H1 (cell line): ENCODE results near the gene UBTD1. TPM values are rescaled to one million over a fixed set of nuclear protein-coding genes. Genes with fewer than 3 reads are reported as not detected.

ENCODE experiments used
- CTCF ChIA-PET: fragments of 300-600 bp; sonication (Branson Sonifier 250); formaldehyde crosslinking; loops from one replicate; lab custom pipeline; 2021; ENCODE audit not compliant: partially characterized antibody; lab: Charles Lee
- POLR2A ChIA-PET: fragments of 300-600 bp; sonication (Branson Sonifier 250); formaldehyde crosslinking; loops from one replicate; lab custom pipeline; 2021; ENCODE audit warnings: inconsistent platforms; ENCODE audit not compliant: partially characterized antibody; lab: Charles Lee
- DNase-seq, 2 experiments: peaks; one replicate each; pipeline versions ENCODE4 v3.0.0 to v3.0.0-alpha.2; 2010 to 2022; ENCODE audit warnings: low spot score in 2 of 2, low read depth in 1 of 2, mixed read lengths in 1 of 2
- FAIRE-seq: peaks from 2 replicates; lab custom pipeline; 2011; peaks lifted over from hg19 to GRCh38; lab: Jason Lieb, UNC
- H2AFZ ChIP-seq: 2 replicates; pipeline ENCODE4 v1.8.1; 2012; ENCODE audit warnings: low read length, inconsistent platforms
- H2AK5ac ChIP-seq: 2 replicates; pipeline ENCODE4 v1.6.1; 2013; ENCODE audit warnings: low read depth, low read length
- H2BK120ac ChIP-seq: replicated peaks from 2 replicates; pipeline ENCODE3; 2013; ENCODE audit warnings: low read depth, low read length, inconsistent platforms
- H2BK12ac ChIP-seq: 2 replicates; pipeline ENCODE4 v1.6.1; 2013; ENCODE audit warnings: low read depth, low read length
- H2BK15ac ChIP-seq: 2 replicates; pipeline ENCODE4 v1.6.1; 2013; ENCODE audit warnings: low read length
- H2BK20ac ChIP-seq: 2 replicates; pipeline ENCODE4 v1.6.1; 2013; ENCODE audit warnings: low read length
- H2BK5ac ChIP-seq: 2 replicates; pipeline ENCODE4 v1.6.1; 2013; ENCODE audit warnings: low read depth, low read length
- H3K14ac ChIP-seq: 2 replicates; pipeline ENCODE4 v1.6.1; 2013; ENCODE audit warnings: inconsistent platforms; ENCODE audit not compliant: insufficient read length
- H3K18ac ChIP-seq: 2 replicates; pipeline ENCODE4 v1.6.1; 2013; ENCODE audit warnings: low read length; ENCODE audit errors: extremely low read depth
- H3K23ac ChIP-seq: 2 replicates; pipeline ENCODE4 v1.6.1; 2013; ENCODE audit warnings: inconsistent platforms; ENCODE audit not compliant: insufficient read length
- H3K23me2 ChIP-seq: 2 replicates; pipeline ENCODE4 v1.6.1; 2013; ENCODE audit warnings: low read depth, low read length
- H3K27ac ChIP-seq: 2 replicates; pipeline ENCODE4 v1.6.1; 2011; ENCODE audit warnings: low read depth, low read length, inconsistent platforms
- H3K27me3 ChIP-seq, 4 experiments: replicated peaks in 1 of 4; 1 replicate in 1 of 4; 2 replicates in 3 of 4; pipeline versions ENCODE4 v1.6.1 to v1.8.1; 2011 to 2013; ENCODE audit warnings: low read length in 3 of 4, mild to moderate bottlenecking in 3 of 4, inconsistent platforms in 2 of 4, mixed read lengths in 2 of 4, moderate library complexity in 1 of 4; ENCODE audit not compliant: control insufficient read depth in 3 of 4, insufficient read depth in 3 of 4; ENCODE audit errors: extremely low read depth in 1 of 4
- H3K36me3 ChIP-seq, 4 experiments: 2 replicates each; pipeline versions ENCODE4 v1.6.1 to v1.8.1; 2011 to 2013; ENCODE audit warnings: mild to moderate bottlenecking in 4 of 4, low read length in 3 of 4, moderate library complexity in 2 of 4, control low read depth in 1 of 4, inconsistent platforms in 1 of 4; ENCODE audit not compliant: insufficient read depth in 4 of 4, control insufficient read depth in 2 of 4
- H3K4ac ChIP-seq: replicated peaks from 2 replicates; pipeline ENCODE3; 2013; ENCODE audit warnings: low read length, low read depth, mixed read lengths, inconsistent platforms; ENCODE audit not compliant: insufficient read length
- H3K4me1 ChIP-seq, 4 experiments: replicated peaks in 1 of 4; 1 replicate in 1 of 4; 2 replicates in 3 of 4; pipeline versions ENCODE4 v1.6.1 to v1.8.1; 2011 to 2013; ENCODE audit warnings: low read length in 3 of 4, inconsistent platforms in 2 of 4, mixed read lengths in 1 of 4; ENCODE audit not compliant: insufficient read depth in 4 of 4, control insufficient read depth in 3 of 4
- H3K4me2 ChIP-seq, 2 experiments: 2 replicates each; pipeline versions ENCODE4 v1.6.1 to v1.8.1; 2011 to 2013; ENCODE audit warnings: low read depth in 2 of 2, low read length in 2 of 2, control low read depth in 1 of 2, inconsistent platforms in 1 of 2, mild to moderate bottlenecking in 1 of 2; ENCODE audit not compliant: insufficient read depth in 1 of 2
- H3K4me3 ChIP-seq, 4 experiments: fragments of 200-600, 300-600 bp in 1 of 4; sonication (generic), shearing (Covaris generic), sonication (Bioruptor Twin) in 1 of 4; 2 replicates each; pipeline versions ENCODE4 v1.5.1 to v1.8.1; 2011 to 2016; ENCODE audit warnings: low read length in 4 of 4, low read depth in 3 of 4, control low read depth in 2 of 4, inconsistent platforms in 2 of 4, mild to moderate bottlenecking in 2 of 4, mixed read lengths in 1 of 4, moderate library complexity in 1 of 4; ENCODE audit not compliant: insufficient read depth in 2 of 4; ENCODE audit errors: extremely low read depth in 1 of 4
- H3K56ac ChIP-seq: replicated peaks from 2 replicates; pipeline ENCODE3; 2013; ENCODE audit warnings: low read depth, mild to moderate bottlenecking, mixed read lengths, low read length, inconsistent platforms; ENCODE audit not compliant: insufficient read length
- H3K79me1 ChIP-seq: 2 replicates; pipeline ENCODE4 v1.6.1; 2013; ENCODE audit warnings: low read depth, low read length, control low read depth
- H3K79me2 ChIP-seq, 2 experiments: 2 replicates each; pipeline versions ENCODE4 v1.6.1 to v1.8.1; 2012 to 2013; ENCODE audit warnings: low read length in 2 of 2, mild to moderate bottlenecking in 2 of 2, inconsistent platforms in 1 of 2; ENCODE audit not compliant: insufficient read depth in 2 of 2, control insufficient read depth in 1 of 2
- H3K9ac ChIP-seq, 4 experiments: replicated peaks in 1 of 4; 1 replicate in 1 of 4; 2 replicates in 3 of 4; pipeline versions ENCODE4 v1.6.1 to v1.8.1; 2011 to 2013; ENCODE audit warnings: low read depth in 3 of 4, low read length in 3 of 4, control low read depth in 2 of 4, mild to moderate bottlenecking in 2 of 4, moderate library complexity in 2 of 4, inconsistent platforms in 1 of 4; ENCODE audit errors: extremely low read depth in 1 of 4
- H3K9me3 ChIP-seq, 2 experiments: 2 replicates each; pipeline versions ENCODE4 v1.6.1 to v1.8.1; 2012 to 2013; ENCODE audit warnings: mild to moderate bottlenecking in 2 of 2, moderate library complexity in 2 of 2, control low read depth in 1 of 2, inconsistent platforms in 1 of 2, low read depth in 1 of 2, low read length in 1 of 2, mixed read lengths in 1 of 2; ENCODE audit not compliant: insufficient read depth in 2 of 2
- H4K20me1 ChIP-seq, 2 experiments: replicated peaks in 1 of 2; 2 replicates each; pipeline versions ENCODE3 to v1.8.1; 2011 to 2013; ENCODE audit warnings: inconsistent platforms in 2 of 2, low read length in 2 of 2, mild to moderate bottlenecking in 1 of 2; ENCODE audit not compliant: insufficient read depth in 2 of 2, control insufficient read depth in 1 of 2
- H4K5ac ChIP-seq: 2 replicates; pipeline ENCODE4 v1.6.1; 2013; ENCODE audit warnings: low read length, low read depth, mixed read lengths, inconsistent platforms; ENCODE audit not compliant: insufficient read length
- H4K8ac ChIP-seq: 2 replicates; pipeline ENCODE4 v1.8.0; 2013; ENCODE audit warnings: mild to moderate bottlenecking, moderate library complexity, low read length, inconsistent platforms; ENCODE audit not compliant: insufficient read depth; ENCODE audit errors: extremely low read depth
- H4K91ac ChIP-seq: replicated peaks from 2 replicates; pipeline ENCODE3; 2013; ENCODE audit warnings: low read length, mixed read lengths, inconsistent platforms; ENCODE audit not compliant: insufficient read length
- BACH1 ChIP-seq: IDR thresholded peaks from 2 replicates; pipeline ENCODE4 v1.6.1; 2012; ENCODE audit warnings: low read length, improper control_type of control experiment
- BRCA1 ChIP-seq: IDR thresholded peaks from 2 replicates; pipeline ENCODE4 v1.6.1; 2012; ENCODE audit warnings: low read depth, low read length, improper control_type of control experiment
- CHD2 ChIP-seq: IDR thresholded peaks from 2 replicates; pipeline ENCODE4 v1.6.1; 2012; ENCODE audit warnings: low read length, improper control_type of control experiment
- FOSL1 ChIP-seq: IDR thresholded peaks from 2 replicates; pipeline ENCODE4 v1.6.1; 2011; ENCODE audit warnings: mild to moderate bottlenecking, low read depth, low read length, moderate library complexity; ENCODE audit not compliant: insufficient read depth
- HDAC2 ChIP-seq, 2 experiments: fragments of 300-600 bp in 1 of 2; sonication (generic) in 1 of 2; IDR thresholded peaks; 2 replicates each; pipeline ENCODE4 v1.6.1; 2011 to 2012; ENCODE audit warnings: low read depth in 2 of 2, low read length in 2 of 2, mild to moderate bottlenecking in 2 of 2, moderate library complexity in 2 of 2, borderline replicate concordance in 1 of 2, inconsistent platforms in 1 of 2
- KDM5A ChIP-seq: fragments of 200-600 bp; IDR thresholded peaks from 2 replicates; pipeline ENCODE4 v1.7.1; 2012; ENCODE audit warnings: mild to moderate bottlenecking, low read length, inconsistent platforms, mixed read lengths
- POLR2A ChIP-seq, 2 experiments: IDR thresholded peaks; 1 replicate in 1 of 2; 2 replicates in 1 of 2; pipeline ENCODE4 v1.6.1; 2011; ENCODE audit warnings: low read depth in 2 of 2, low read length in 2 of 2, mild to moderate bottlenecking in 2 of 2; ENCODE audit errors: control extremely low read depth in 1 of 2
- RBBP5 ChIP-seq: IDR thresholded peaks from 2 replicates; pipeline ENCODE4 v1.7.1; 2012; ENCODE audit warnings: low read depth, mild to moderate bottlenecking, inconsistent platforms, low read length, moderate library complexity, borderline replicate concordance
- RXRA ChIP-seq: IDR thresholded peaks from 2 replicates; pipeline ENCODE4 v1.6.1; 2011; ENCODE audit warnings: low read depth, mild to moderate bottlenecking, low read length, moderate library complexity; ENCODE audit not compliant: insufficient read depth
- SP1 ChIP-seq: IDR thresholded peaks from 2 replicates; pipeline ENCODE4 v1.6.1; 2011; ENCODE audit warnings: low read depth, low read length
- TBP ChIP-seq: IDR thresholded peaks from 2 replicates; pipeline ENCODE4 v1.6.1; 2011; ENCODE audit warnings: low read depth, low read length, improper control_type of control experiment
- ZNF274 ChIP-seq: IDR thresholded peaks from 2 replicates; pipeline ENCODE4 v1.7.0; 2012; ENCODE audit warnings: low read length, borderline replicate concordance; ENCODE audit errors: extremely low read depth
- WGBS, 2 experiments: shearing (Covaris generic) in 1 of 2; methylation state at CpG; one replicate each; pipeline versions ENCODE4 v1.1.6 to v1.1.7; 2013 to 2015; ENCODE audit warnings: low lambda C conversion rate in 2 of 2, mixed read lengths in 2 of 2, inconsistent platforms in 1 of 2, low coverage in 1 of 2, missing lambda C conversion rate in 1 of 2; ENCODE audit not compliant: insufficient replicate concordance in 2 of 2, insufficient coverage in 1 of 2, insufficient read length in 1 of 2; ENCODE audit errors: extremely low coverage in 1 of 2, missing lambda C conversion rate in 1 of 2; 5-methylcytosine and 5-hydroxymethylcytosine counted together
- polyA plus RNA-seq, 7 experiments: library from polyadenylated mRNA; depleted of rRNA in 3 of 7; stranded (reverse) in 5 of 7; unstranded in 2 of 7; fragments of >200 nt in 5 of 7; fragments of 200-250 nt in 2 of 7; gene quantifications; 1 replicate in 5 of 7; 2 replicates in 1 of 7; 4 replicates in 1 of 7; pipeline versions ENCODE4 v1.2.1 to v1.2.3, GENCODE V29; 2011 to 2013; ENCODE audit warnings: missing spikeins in 2 of 7, mixed read lengths in 2 of 7
- total RNA-seq: library from RNA; stranded (reverse); fragmentation: NEBNext Ultra II Directional; extraction: Animal tissue kit (Norgen Biotek cat#: 25700); gene quantifications from 2 replicates; pipeline ENCODE4 v1.2.1, GENCODE V29; 2021

UBTD1 gene
- total and polyA plus RNA-seq, 2 of the 8 experiments (the other 6 are each of a cell fraction or from before 2014, with no cell fraction given): 22.3 to 36.2 TPM

DNA sequence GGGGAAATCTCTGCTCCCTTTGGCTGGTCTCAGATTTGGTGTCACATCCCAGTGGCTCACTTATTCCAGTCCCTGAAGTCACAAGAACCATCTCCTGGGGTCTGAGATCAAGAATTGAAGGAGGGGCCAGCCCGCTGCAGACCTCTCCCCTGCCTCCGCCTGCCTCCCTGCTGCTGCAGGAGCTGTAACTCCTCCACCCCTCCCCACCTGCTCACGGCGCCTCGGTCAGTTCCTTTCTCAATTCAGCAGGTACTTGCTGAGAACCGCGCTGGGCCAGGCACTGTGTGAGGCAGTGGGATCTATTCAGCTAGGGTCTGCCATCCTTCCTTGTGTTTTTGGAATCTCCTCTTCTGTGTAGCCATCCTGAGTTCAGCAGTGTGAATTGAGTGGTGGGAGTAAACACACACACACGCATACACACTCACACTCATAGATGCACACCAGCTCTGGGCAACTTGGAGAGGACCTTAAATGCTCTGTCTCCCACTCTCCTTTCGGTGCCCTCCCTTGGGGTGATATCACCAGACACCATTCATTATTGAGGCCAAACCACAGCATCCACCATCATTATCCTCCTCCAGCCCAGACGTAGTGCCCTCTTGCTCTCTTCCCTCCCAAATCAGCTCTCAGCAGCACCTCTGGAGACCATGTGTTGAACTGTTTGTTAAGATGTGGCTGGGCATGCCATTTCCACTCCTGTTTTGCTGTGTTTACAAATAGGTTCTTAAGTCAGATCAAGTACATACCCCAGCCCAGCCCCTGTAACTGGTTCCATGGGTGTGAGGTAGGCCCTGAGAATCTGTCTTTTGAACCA is 51.8 kb downstream of the UBTD1 start:
- Histone ChIP-seq H3K23me2 (no peaks in the 10 kb centered on the region), H2BK20ac (no peak overlapping the region), H3K4ac (peak overlapping the region; percentile 0), H3K14ac (no peak overlapping the region), H3K4me1 (peaks cover 15 to 29% (median 22%) of the 10 kb centered on the region in 4 experiments), H3K9ac (peak overlapping the region in 1 of 4 experiments; percentile 43; a peak in 2 of 7 replicates), H2BK5ac (peak overlapping the region; percentile 96), H3K36me3 (no peaks in the 10 kb centered on the region), H2BK120ac (peak overlapping the region; percentile 21), H2AFZ (no peak overlapping the region; the same call in 1 of the 2 replicates), H3K27me3 (no peaks in the 10 kb centered on the region), H4K91ac (peak overlapping the region; percentile 12), H3K79me2 (peaks cover 0 to 5% of the 10 kb centered on the region in 2 experiments; a peak in 1 of 4 replicates), H3K4me3 (no peak overlapping the region; a peak in 1 of 8 replicates), H4K8ac (no peak overlapping the region), H2BK15ac (peak overlapping the region; percentile 78; the same call in 1 of the 2 replicates), H2BK12ac (peak overlapping the region; percentile 51; the same call in 1 of the 2 replicates), H3K56ac (no peak overlapping the region), H4K20me1 (no peaks in the 10 kb centered on the region), H3K4me2 (peak overlapping the region; percentile 7 to 43), H3K9me3 (0 out of 4 replicates have a peak, but pooled peaks cover 0 to 3% of the 10 kb centered on the region in 2 experiments), H3K23ac (no peak overlapping the region), H2AK5ac (no peak overlapping the region), H3K18ac (peak overlapping the region; percentile 89), H4K5ac (no peak overlapping the region), H3K79me1 (peaks cover 3% of the 10 kb centered on the region), H3K27ac (peak overlapping the region; percentile 13; the same call in 1 of the 2 replicates)
- ChIA-PET CTCF (interaction anchor here (1.5 to 15.4 kb wide), 11 partner anchors 14 to 131 kb away, joined by 3 to 388 read pairs (median 4); partner anchors contain the start of genes ANKRD2 and UBTD1), POLR2A (interaction anchor here (0.9 to 2.4 kb wide), 7 partner anchors 9 to 121 kb away, joined by 3 to 11 read pairs (median 6); partner anchors contain the start of gene UBTD1)
- FAIRE-seq: peak; percentile 39
- DNase-seq: no peak
- WGBS, 2 experiments: 37% methylated on average over 10 of the region's 10 CpGs; no CpG with 5 or more reads in 1 of the 2 experiments
- no peak for TF ChIP-seq POLR2A (IDR thresholded peaks at IDR 0.05; ENCODE audit: control extremely low read depth in 1 of 2, low read depth in 2 of 2, low read length in 2 of 2)
- no peak for TF ChIP-seq HDAC2 (IDR thresholded peaks at IDR 0.05; ENCODE audit: borderline replicate concordance in 1 of 2, low read depth in 2 of 2, low read length in 2 of 2)
- no peak for TF ChIP-seq ZNF274
- TF ChIP-seq SP1: no peak
- TF ChIP-seq CHD2: no peak
- no peak for TF ChIP-seq BACH1
- no peak for TF ChIP-seq RBBP5
- TF ChIP-seq FOSL1: no peak
- TF ChIP-seq RXRA: no peak
- no peak for TF ChIP-seq BRCA1
- TF ChIP-seq TBP: no peak
- TF ChIP-seq KDM5A: no peak
